PC-3 (cell line): ENCODE data around the gene NFATC1. TPM values are rescaled to one million over a fixed set of nuclear protein-coding genes. Genes with fewer than 3 reads are reported as not detected.

Experiments used
- ATAC-seq: fragments of 200-7000 bp; cut with Tn5 transposase; 2 replicates; pipeline ENCODE4 v1.9.1; 2020; ENCODE audit warnings: mild to moderate bottlenecking, moderate library complexity
- BruUV-seq: library from RNA; stranded (reverse); fragments of 400-500 nt; replicated peaks from 2 replicates; lab custom pipeline; 2021; lab: Mats Ljungman, UMichigan
- CTCF ChIA-PET: fragments of 300-600 bp; sonication (Branson Sonifier 250); formaldehyde crosslinking; loops from one replicate; lab custom pipeline; 2022; ENCODE audit warnings: antibody characterized with exemption; lab: Charles Lee
- POLR2A ChIA-PET: fragments of 300-600 bp; sonication (Branson Sonifier 250); formaldehyde crosslinking; loops from one replicate; lab custom pipeline; 2022; ENCODE audit warnings: antibody characterized with exemption; ENCODE audit not compliant: unreplicated experiment; lab: Charles Lee
- DNase-seq: peaks from one replicate; pipeline ENCODE4 v3.0.0-alpha.2; 2015
- H2AFZ ChIP-seq: fragments of 300-600 bp; sonication (generic); 2 replicates; pipeline ENCODE4 v1.6.0; 2016; ENCODE audit warnings: antibody characterized with exemption, low read length
- H3F3A ChIP-seq: fragments of 300-600 bp; sonication (generic); one replicate; pipeline ENCODE4 v1.6.0; 2017; ENCODE audit warnings: antibody characterized with exemption, low read length, control low read depth, mild to moderate bottlenecking; ENCODE audit not compliant: unreplicated experiment
- H3K27ac ChIP-seq: fragments of 300-600 bp; sonication (generic); 2 replicates; pipeline ENCODE4 v1.5.1; 2016; ENCODE audit warnings: mild to moderate bottlenecking, low read length
- H3K27me3 ChIP-seq: fragments of 300-600 bp; sonication (generic); 2 replicates; pipeline ENCODE4 v1.6.1; 2016; ENCODE audit warnings: low read length, mixed read lengths
- H3K36me3 ChIP-seq: fragments of 300-600 bp; sonication (generic); 2 replicates; pipeline ENCODE4 v1.6.1; 2016; ENCODE audit warnings: low read depth, mixed run types, low read length, mixed read lengths
- H3K4me1 ChIP-seq: fragments of 300-600 bp; sonication (generic); 2 replicates; pipeline ENCODE4 v1.5.1; 2016; ENCODE audit warnings: low read length; ENCODE audit not compliant: insufficient read depth
- H3K4me2 ChIP-seq: fragments of 300-600 bp; sonication (generic); 2 replicates; pipeline ENCODE4 v1.6.0; 2016; ENCODE audit warnings: low read length
- H3K4me3 ChIP-seq: fragments of 300-600 bp; sonication (generic); 2 replicates; pipeline ENCODE4 v1.5.1; 2016; ENCODE audit warnings: mild to moderate bottlenecking, low read length, mixed read lengths
- H3K79me2 ChIP-seq: fragments of 300-600 bp; sonication (generic); 2 replicates; pipeline ENCODE4 v1.6.1; 2017; ENCODE audit warnings: low read length, mixed read lengths
- H3K9ac ChIP-seq: fragments of 300-600 bp; sonication (generic); 2 replicates; pipeline ENCODE4 v1.6.0; 2016; ENCODE audit warnings: mild to moderate bottlenecking, low read length
- H3K9me2 ChIP-seq: fragments of 300-600 bp; sonication (generic); replicated peaks from 2 replicates; pipeline ENCODE4 v1.6.1; 2016; ENCODE audit warnings: mixed run types, low read length, mixed read lengths
- H3K9me3 ChIP-seq: fragments of 300-600 bp; sonication (generic); 2 replicates; pipeline ENCODE4 v1.6.1; 2016; ENCODE audit warnings: low read length, mixed read lengths
- H4K20me1 ChIP-seq: fragments of 300-600 bp; sonication (generic); 2 replicates; pipeline ENCODE4 v1.6.1; 2016; ENCODE audit warnings: low read length, mixed read lengths
- CTCF ChIP-seq: fragments of 300-600 bp; sonication (generic); conservative IDR thresholded peaks from 2 replicates; pipeline ENCODE4 v1.5.1; 2017; ENCODE audit warnings: antibody characterized with exemption, low read depth, mild to moderate bottlenecking, low read length
- EZH2 ChIP-seq: fragments of 300-600 bp; sonication (generic); IDR thresholded peaks from one replicate; pipeline ENCODE4 v1.6.1; 2017; ENCODE audit warnings: antibody characterized with exemption, mild to moderate bottlenecking, low read length; ENCODE audit not compliant: unreplicated experiment
- EZH2phosphoT487 ChIP-seq: fragments of 300-600 bp; sonication (generic); IDR thresholded peaks from 2 replicates; pipeline ENCODE4 v1.6.1; 2018; ENCODE audit warnings: mild to moderate bottlenecking, antibody characterized with exemption, low read length, borderline replicate concordance
- intact Hi-C: fragments of 100-400 bp; cut with micrococcal nuclease; formaldehyde crosslinking; loops from 2 replicates; pipeline ENCODE4 v1.9.0; 2023
- total RNA-seq: library from RNA; depleted of rRNA; stranded (reverse); fragments of >200 nt; gene quantifications from 2 replicates; pipeline ENCODE4 v1.2.3, GENCODE V29; 2014

Gene NFATC1
- total RNA-seq, 1 experiment from 2014 or later = 5.9 TPM

- Histone ChIP-seq H3K9ac (no peak overlapping the region), H2AFZ (no peak overlapping the region), H3K9me3 (no peaks in the 10 kb centered on the region), H3K9me2 (no peaks in the 10 kb centered on the region), H3K4me3 (no peak overlapping the region), H3K79me2 (no peaks in the 10 kb centered on the region), H3K4me2 (no peak overlapping the region), H3F3A (no peaks in the 10 kb centered on the region), H4K20me1 (no peaks in the 10 kb centered on the region), H3K4me1 (no peaks in the 10 kb centered on the region), H3K27ac (no peak overlapping the region), H3K36me3 (no peaks in the 10 kb centered on the region), H3K27me3 (0 out of 2 replicates have a peak, but pooled peaks cover 5% of the 10 kb centered on the region)
- ChIA-PET CTCF (no interaction called here), POLR2A (no interaction called here)
- DNase-seq = no peak
- TF ChIP-seq EZH2 (no peak), EZH2phosphoT487 (no peak), CTCF (no peak)
- intact Hi-C loops = no loop called here
- no peak for ATAC-seq
- BruUV-seq = no TSS peak
Observed at GRCh38 chr18:79578396-79579260, 182.9 kb downstream of the NFATC1 start.
